IPS DF 19.7 (cell line): ENCODE measurements around the gene ARHGAP27.
"Not testable (repeated sequence)": the region's sequence is repeated elsewhere in the genome, so short reads cannot be mapped to it uniquely, and the experiment has no call there.

Experiments used
- DNase-seq: peaks from one replicate; pipeline ENCODE4 v3.0.0-alpha.2; 2013; ENCODE audit warnings: low read depth, low spot score

The ARHGAP27 gene, protein sequence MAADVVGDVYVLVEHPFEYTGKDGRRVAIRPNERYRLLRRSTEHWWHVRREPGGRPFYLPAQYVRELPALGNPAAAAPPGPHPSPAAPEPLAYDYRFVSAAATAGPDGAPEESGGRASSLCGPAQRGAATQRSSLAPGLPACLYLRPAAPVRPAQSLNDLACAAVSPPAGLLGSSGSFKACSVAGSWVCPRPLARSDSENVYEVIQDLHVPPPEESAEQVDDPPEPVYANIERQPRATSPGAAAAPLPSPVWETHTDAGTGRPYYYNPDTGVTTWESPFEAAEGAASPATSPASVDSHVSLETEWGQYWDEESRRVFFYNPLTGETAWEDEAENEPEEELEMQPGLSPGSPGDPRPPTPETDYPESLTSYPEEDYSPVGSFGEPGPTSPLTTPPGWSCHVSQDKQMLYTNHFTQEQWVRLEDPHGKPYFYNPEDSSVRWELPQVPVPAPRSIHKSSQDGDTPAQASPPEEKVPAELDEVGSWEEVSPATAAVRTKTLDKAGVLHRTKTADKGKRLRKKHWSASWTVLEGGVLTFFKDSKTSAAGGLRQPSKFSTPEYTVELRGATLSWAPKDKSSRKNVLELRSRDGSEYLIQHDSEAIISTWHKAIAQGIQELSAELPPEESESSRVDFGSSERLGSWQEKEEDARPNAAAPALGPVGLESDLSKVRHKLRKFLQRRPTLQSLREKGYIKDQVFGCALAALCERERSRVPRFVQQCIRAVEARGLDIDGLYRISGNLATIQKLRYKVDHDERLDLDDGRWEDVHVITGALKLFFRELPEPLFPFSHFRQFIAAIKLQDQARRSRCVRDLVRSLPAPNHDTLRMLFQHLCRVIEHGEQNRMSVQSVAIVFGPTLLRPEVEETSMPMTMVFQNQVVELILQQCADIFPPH

GRCh38 chr17:45432405-45433158 lies at the start of gene ARHGAP27:
Gene ARHGAP27 (minus strand): TSS chr17:45432870. CDS start chr17:45430279, 2,591 bp downstream.
- DNase-seq = no peak

DNA sequence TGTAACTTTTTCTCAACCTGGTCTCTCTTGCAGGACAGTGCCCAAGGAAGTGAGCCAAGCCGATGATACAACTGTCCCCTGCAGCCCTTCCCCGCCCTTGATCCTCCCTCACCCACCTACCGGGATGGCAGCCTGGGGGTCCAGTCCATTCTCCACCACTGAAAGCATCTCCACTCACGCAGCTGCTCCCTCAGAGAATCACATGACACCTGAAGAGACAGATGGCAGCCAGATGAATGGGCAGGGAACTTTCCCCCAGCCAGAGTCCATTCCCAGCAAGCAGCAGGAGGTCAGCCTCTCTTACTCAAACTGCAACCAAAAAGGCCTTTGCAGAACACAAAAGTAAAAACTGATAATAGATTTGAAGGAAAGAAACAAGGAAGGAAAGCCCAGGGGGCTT lies 49.6 kb upstream of the ARHGAP27 start:
- not testable (repeated sequence) for DNase-seq

DNA sequence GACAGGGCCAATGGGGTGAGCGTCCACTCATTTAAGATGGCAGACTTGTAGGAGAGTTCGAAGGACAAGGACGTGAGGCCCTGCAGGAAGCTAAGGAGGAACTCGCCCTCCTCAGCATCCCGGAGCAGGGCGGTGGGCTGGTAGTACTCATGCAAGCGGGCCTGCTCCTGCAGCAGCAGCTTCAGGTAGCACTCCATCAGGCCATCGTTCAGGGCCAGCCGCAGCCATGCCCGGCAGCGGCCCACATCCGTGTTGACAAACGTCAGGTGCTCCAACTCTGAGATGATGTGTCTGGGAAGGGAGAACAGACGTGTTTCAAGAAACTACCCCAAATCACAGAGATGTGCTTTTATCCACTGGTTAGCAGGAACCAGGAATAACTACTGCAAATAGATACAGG lies 42.8 kb upstream of the ARHGAP27 start:
- not testable (repeated sequence) for DNase-seq

DNA sequence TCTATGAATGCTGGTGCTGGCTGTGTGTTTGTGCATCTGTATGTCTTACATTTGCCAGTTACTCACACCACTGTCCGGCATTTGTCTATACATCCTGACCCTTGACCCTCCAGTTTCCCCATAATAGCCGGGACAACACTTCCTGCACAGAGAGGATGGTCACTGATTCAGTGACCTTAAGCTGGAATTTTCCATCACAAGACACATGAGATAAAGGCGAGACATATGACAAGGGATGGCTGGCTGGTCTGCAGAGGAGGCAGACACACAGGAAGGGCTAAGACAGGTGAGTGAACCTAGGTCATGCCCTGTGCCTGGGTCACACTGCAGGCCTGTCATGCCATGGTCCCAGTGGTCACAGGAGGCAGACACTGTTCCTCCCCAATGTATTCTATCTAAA lies 39.6 kb upstream of the ARHGAP27 start:
- DNase-seq = not testable (repeated sequence)

DNA sequence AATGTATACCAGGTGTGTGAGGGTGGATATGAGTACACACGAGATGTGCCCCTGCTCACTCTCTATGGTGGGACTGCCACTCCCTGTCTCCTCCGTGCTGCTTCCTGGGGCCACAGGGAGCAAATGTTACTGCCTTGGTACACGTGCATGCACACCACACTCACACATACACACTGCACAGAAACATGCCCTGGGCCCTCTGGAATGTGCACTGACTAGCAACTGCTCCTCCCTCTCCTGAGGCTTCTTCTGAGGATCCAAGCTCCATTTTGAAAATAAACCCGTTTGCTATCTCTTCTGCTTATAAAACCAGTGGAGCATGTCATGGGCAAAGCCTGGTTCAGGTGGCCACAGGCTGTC lies 36.5 kb upstream of the ARHGAP27 start:
- not testable (repeated sequence) for DNase-seq

DNA sequence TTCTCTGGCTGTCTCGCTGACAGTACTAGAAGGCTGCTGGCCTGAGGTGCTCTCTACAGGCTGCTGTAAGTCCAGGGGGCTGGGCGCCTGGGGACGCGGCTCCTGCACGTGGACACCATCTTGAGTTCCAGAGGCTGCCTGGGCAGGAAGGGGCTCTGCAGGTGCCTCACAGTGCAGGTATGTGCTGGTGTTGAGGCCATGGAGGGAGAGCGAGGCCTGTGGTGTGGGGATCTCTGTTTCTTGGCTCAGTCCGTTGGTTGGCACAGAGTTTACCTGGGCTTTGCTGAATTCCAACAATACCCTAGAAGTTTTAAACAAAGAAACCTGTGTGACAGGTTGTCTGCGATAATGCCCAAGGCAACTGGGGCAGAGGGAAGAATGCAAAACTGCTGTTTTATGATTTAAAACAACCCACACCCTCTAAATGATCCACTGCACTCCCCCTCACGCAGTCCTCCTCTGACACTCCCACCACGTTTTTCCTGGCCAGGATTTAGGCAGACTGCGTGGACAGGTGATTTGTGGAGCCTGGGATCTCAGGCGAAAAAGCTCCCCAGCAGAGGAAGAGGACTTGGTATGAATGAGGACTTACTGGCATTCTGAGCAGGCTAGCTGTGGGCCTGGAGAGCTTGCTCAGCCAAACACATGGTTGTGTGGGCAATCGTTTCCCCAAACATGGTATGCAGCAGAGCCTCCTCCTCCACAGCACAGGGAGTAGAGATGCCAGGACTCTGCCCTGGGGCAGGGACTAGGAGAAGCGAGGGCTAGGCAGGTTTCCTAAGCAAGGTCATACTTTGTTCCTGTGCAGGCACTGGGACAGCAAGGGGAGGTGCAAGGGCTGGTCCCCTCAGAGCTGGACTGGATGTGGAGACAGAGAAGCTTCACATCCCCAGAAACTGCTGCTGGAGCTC lies 35.9 kb upstream of the ARHGAP27 start:
- not testable (repeated sequence) for DNase-seq

DNA sequence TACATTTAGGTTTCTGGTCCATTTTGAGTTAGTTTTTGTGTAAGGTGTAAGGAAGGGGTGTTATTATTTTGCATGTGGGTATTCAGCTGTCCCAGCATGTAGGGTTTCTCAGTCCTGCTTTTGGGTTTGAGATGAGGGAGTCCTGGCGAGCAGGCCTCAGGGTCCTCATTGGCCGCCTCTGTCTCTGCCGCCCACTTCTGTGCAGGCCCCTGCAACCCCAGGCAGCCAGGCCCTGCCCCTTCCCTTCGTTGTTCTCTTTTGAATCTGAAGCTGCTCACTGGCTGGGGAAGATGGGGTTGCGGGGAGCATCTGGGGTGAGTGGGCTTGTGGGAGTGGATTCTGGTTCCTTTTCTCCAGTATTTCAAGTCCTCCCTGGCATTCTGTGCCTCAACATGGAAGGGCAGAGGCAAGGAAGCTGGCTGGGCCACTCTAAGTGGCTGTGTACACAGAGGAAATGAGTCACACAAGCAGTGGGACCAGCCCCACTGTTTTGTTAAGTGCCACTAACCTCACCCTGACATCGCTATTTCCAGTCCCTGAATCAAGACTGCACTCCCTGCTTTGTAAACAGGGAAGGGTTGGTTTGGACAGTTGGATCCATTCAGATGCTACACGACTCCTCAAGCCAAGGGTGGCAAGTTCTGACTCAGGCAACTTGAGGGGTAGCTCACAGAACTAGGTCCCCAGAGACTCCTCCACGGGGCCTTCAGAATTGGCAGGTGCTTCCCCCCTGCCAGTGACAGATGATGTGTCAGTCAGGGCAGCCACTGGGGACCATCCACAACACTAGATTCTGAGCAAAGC lies 29.1 kb upstream of the ARHGAP27 start:
- not testable (repeated sequence) for DNase-seq

DNA sequence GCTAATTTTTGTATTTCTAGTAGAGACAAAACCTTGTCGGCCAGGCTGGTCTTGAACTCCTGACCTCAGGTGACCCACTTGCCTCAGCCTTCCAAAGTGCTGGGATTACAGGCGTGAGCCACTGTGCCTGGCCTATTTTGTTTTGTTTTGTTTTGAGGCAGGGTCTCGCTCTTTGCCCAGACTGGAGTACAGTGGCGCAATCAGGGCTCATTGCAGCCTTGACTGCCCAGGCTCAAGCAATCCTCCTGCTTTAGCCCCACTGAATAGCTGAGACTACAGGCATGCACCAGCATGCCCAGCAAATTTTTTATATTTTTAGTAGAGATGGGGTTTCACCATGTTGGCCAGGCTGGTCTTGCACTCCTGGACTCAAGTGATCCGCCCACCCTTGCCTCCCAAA lies 27.8 kb upstream of the ARHGAP27 start:
- not testable (repeated sequence) for DNase-seq

DNA sequence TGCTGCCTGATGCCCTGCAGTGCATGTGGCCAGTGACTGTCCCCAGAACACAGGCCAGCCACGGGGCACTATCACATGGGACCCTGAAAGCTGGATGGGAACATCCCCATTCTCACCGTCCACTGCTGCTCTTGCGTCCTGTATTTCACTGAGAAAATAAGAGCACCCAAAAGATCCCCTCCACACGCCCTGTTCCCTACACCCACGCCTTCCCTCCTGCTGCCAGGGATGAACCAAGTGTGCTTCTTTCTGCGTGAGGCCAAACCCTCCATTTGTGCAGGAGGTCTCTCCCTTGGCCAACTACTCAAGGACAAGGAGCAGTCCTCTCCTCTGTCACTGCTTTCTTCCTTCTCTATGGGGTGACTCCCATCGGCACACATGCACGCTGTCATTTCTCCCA lies 21.7 kb upstream of the ARHGAP27 start:
- not testable (repeated sequence) for DNase-seq

- not testable (repeated sequence) for DNase-seq
Observed at GRCh38 chr17:45453731-45454130, 21.1 kb upstream of the ARHGAP27 start.

- DNase-seq = not testable (repeated sequence)
Observed at GRCh38 chr17:45453225-45453534, 20.5 kb upstream of the ARHGAP27 start.

- not testable (repeated sequence) for DNase-seq
Observed at GRCh38 chr17:45452329-45453224, 19.9 kb upstream of the ARHGAP27 start.

DNA sequence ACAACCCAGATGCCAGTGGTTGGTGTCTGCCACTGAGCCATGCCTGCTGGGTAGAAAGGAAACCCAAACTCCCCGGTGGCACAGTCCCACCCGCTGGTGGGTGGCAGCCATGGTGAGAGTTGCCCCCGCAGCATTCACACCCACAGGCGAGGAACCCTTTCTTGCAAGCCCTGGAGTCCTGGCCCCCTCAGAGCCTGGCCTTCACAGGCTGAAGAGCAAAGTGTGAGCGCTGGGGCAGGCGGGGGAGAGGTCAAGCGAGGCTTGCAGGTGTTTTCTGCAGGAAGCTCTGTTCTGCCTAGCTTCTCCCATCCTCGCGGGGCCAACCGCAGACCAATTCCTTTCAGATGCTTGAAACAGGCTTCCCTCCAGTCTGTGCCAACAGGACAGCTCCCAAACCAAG lies 19.0 kb upstream of the ARHGAP27 start:
- not testable (repeated sequence) for DNase-seq

DNA sequence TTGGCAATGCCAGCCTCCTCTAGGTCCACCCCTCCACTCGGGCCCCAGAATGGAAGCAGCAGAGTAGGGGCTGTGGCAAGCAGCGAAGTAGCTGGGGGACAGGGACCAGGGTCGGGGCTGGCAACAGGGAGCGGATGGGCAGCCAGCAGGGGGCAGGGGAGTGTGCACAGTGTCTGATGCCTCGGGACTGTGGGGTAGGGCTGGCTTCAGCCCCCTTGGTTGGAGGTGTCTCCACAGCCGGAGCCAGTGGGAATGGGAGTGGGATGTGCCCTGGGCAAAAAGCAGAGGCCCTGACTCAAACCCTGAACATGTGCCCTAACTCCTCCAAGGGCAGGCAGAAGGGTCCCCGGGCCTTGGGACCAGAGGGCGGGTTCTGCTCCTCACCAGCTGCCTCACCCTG lies 18.5 kb upstream of the ARHGAP27 start:
- DNase-seq = no peak

- DNase-seq = not testable (repeated sequence)
Observed at GRCh38 chr17:45449708-45450329, 17.1 kb upstream of the ARHGAP27 start.

- not testable (repeated sequence) for DNase-seq
Observed at GRCh38 chr17:45449260-45449659, 16.6 kb upstream of the ARHGAP27 start.

DNA sequence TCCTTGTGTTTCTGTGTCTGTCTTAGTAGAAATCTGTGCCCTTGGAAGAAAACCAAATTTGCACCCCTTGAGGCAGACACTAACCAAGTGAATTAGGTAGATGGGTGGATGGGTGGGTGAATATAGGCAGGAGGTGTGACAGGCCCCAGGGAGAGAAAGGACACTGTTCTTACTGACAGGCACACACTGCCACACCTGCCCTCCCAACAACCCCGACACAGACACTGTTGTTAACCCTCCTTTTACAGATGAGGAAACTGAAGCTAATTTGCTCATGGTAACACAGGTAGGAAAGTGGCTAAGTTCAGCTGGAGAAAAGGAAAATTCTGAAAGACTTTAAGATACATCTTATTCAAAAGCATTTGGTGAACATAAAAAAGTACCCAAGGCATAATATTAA lies 15.8 kb upstream of the ARHGAP27 start:
- DNase-seq = not testable (repeated sequence)

- not testable (repeated sequence) for DNase-seq
Observed at GRCh38 chr17:45448066-45448465, 15.4 kb upstream of the ARHGAP27 start.
